ENCODE results near the gene CDH12. TPM values are rescaled to one million over a fixed set of nuclear protein-coding genes. Genes with fewer than 3 reads are reported as not detected.
"Not testable (repeated sequence)": the region's sequence is repeated elsewhere in the genome, so short reads cannot be mapped to it uniquely, and the experiment has no call there.

CDH12 gene
- polyA plus RNA-seq, 2 donors = 0.01 TPM; not detected in 1

DNA sequence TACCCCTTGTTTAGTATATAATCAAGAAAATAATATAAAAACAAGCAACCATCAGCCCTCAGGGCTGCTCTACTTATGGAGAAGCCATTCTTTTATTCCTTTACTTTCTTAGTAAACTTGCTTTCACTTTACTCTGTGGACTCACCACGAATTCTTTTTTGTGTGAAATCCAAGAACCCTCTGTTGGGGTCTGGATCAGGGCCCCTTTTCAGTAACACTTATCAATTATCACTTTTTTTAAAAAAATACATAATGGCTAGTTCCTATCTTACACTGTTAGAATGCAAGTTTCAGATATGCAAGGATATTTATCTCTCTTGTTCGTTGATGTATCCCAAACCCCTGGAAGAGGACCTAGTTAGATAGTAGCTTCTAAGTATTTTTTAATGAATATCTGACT is 687.2 kb downstream of the CDH12 start:
- not testable (repeated sequence) for H3K27me3 ChIP-seq (ENCODE audit: control insufficient read depth in 1 of 2, insufficient read depth in 2 of 2, low read length in 2 of 2); H3K4me1 ChIP-seq (ENCODE audit: control insufficient read depth in 2 of 2, insufficient read depth in 2 of 2, low read length in 1 of 2); H3K36me3 ChIP-seq (ENCODE audit: control insufficient read depth in 2 of 2, insufficient read depth in 2 of 2, low read length in 1 of 2); H3K27ac ChIP-seq (ENCODE audit: low read depth in 2 of 2, low read length in 1 of 2); H3K4me3 ChIP-seq (ENCODE audit: low read depth in 1 of 2, low read length in 2 of 2); H3K9me3 ChIP-seq (ENCODE audit: control insufficient read depth in 2 of 2, insufficient read depth in 1 of 2, low read depth in 1 of 2, low read length in 1 of 2)
- WGBS, 2 donors = 50 to 67% methylated on average over 2 of the region's 2 CpGs

DNA sequence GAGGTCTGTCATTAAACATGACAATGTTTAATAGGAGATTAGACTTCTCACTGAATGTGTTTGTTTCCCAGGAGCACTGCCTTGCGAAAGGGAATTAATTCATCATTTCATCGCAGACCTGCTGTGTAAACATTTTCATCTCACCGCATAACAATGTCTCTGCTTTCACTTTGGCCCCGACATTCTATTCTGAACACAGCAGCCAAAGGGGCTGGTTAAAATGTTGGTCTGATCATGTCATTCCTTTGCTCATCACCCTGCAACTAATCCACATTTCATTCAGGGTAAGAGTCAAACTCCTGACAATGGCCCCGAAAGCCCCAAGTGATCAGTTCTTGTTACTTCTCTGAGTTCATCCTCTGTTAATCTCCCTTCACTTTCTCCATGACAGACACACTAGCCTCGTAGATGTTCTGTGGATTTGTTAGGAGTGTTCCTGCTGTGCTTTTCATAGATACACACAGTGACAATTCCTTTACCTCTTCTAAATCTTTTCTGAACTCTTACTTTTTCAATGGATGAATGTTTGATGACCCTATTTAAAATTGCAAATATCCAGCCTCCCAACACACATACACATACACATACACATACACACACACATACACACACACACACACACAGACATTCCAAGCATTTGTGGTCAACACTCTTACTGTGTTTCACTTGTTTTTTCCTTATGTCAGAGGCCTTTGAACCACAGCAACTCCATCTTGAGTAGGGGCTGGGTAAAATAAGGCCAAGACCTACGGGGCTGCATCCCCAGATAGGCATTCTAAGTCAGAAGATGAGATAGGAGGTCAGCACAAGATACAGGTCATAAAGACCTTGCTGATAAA is 688.0 kb downstream of the CDH12 start:
- H3K9me3 ChIP-seq (ENCODE audit: control insufficient read depth in 2 of 2, insufficient read depth in 1 of 2, low read depth in 1 of 2, low read length in 1 of 2); H3K27ac ChIP-seq (ENCODE audit: low read depth in 2 of 2, low read length in 1 of 2); H3K4me3 ChIP-seq (ENCODE audit: low read depth in 1 of 2, low read length in 2 of 2); H3K36me3 ChIP-seq (ENCODE audit: control insufficient read depth in 2 of 2, insufficient read depth in 2 of 2, low read length in 1 of 2); H3K4me1 ChIP-seq (ENCODE audit: control insufficient read depth in 2 of 2, insufficient read depth in 2 of 2, low read length in 1 of 2); H3K27me3 ChIP-seq (ENCODE audit: control insufficient read depth in 1 of 2, insufficient read depth in 2 of 2, low read length in 2 of 2): not testable (repeated sequence)
- WGBS, 2 donors = 26 to 46% methylated on average over 4 of the region's 7 CpGs

DNA sequence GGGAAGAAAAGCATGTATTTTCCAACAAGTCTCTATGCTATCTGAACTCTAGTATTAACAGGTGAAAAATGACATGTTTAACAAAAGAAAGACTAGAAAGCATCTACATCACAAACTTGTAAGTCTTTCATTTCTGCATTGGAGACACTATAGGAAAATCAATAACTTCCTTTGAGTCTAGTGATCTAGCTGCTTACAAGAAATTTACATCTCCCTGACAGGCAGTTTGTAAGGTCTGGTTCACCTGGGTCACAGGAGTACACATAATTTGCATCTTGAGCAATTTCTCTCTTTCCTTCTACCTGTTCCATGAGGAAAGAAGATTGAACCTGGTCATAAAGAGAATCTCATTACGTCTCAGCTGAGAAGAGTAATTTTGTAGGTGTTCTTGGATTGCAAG is 696.2 kb downstream of the CDH12 start:
- WGBS, 2 donors = no CpG with 5 or more reads among the region's 1 CpG
- H3K27me3 ChIP-seq (ENCODE audit: control insufficient read depth in 1 of 2, insufficient read depth in 2 of 2, low read length in 2 of 2); H3K9me3 ChIP-seq (ENCODE audit: control insufficient read depth in 2 of 2, insufficient read depth in 1 of 2, low read depth in 1 of 2, low read length in 1 of 2); H3K4me3 ChIP-seq (ENCODE audit: low read depth in 1 of 2, low read length in 2 of 2); H3K27ac ChIP-seq (ENCODE audit: low read depth in 2 of 2, low read length in 1 of 2); H3K36me3 ChIP-seq (ENCODE audit: control insufficient read depth in 2 of 2, insufficient read depth in 2 of 2, low read length in 1 of 2); H3K4me1 ChIP-seq (ENCODE audit: control insufficient read depth in 2 of 2, insufficient read depth in 2 of 2, low read length in 1 of 2): not testable (repeated sequence)

DNA sequence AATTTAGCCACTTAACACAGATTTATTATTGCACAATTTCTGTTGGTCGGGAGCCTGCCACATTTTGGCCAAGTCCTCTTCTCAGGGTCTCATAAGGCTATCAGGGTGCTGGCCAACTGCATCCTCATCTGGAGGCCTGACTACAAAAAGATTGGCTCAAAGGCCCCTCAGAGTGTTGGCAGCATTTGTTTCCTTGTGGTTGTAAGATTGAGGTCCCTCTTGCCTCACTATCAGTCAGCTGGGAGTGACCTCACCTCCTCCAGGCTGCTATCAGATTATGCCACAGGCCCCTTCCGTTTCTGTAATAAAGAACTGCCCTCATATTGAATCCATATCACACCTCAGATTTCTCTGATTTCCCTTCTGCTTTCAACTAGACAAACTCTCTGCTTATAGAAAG is 698.4 kb downstream of the CDH12 start:
- WGBS, 2 donors = 61 to 65% methylated on average over 2 of the region's 2 CpGs

DNA sequence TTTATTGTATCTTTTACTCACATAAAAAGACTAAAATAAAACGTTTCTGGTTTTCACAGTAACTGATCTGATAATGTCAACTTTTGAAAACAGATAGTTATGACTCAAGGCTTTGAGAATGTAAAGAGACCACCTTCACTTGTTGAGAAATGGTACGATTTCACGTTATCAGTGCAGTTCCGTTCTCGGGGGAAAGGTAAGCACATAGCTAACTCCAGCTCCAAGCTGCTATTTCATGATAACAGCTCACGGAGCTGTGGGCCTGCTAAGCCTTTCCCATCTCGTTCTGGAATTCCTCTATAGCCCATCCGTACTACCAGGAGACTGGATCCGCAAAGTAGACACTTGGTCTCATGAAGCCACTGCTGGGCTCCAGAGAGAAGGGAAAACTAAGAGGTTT is 701.3 kb downstream of the CDH12 start:
- H3K27me3 ChIP-seq (ENCODE audit: control insufficient read depth in 1 of 2, insufficient read depth in 2 of 2, low read length in 2 of 2); H3K9me3 ChIP-seq (ENCODE audit: control insufficient read depth in 2 of 2, insufficient read depth in 1 of 2, low read depth in 1 of 2, low read length in 1 of 2); H3K4me3 ChIP-seq (ENCODE audit: low read depth in 1 of 2, low read length in 2 of 2); H3K27ac ChIP-seq (ENCODE audit: low read depth in 2 of 2, low read length in 1 of 2); H3K36me3 ChIP-seq (ENCODE audit: control insufficient read depth in 2 of 2, insufficient read depth in 2 of 2, low read length in 1 of 2); H3K4me1 ChIP-seq (ENCODE audit: control insufficient read depth in 2 of 2, insufficient read depth in 2 of 2, low read length in 1 of 2): not testable (repeated sequence)
- WGBS, 2 donors = 47 to 65% methylated on average over 9 of the region's 9 CpGs

More for the DNA sequence above, 698.4 kb downstream of the CDH12 start:
- not testable (repeated sequence) for H3K36me3 ChIP-seq (ENCODE audit: control insufficient read depth in 2 of 2, insufficient read depth in 2 of 2, low read length in 1 of 2); H3K4me3 ChIP-seq (ENCODE audit: low read depth in 1 of 2, low read length in 2 of 2); H3K27ac ChIP-seq (ENCODE audit: low read depth in 2 of 2, low read length in 1 of 2); H3K4me1 ChIP-seq (ENCODE audit: control insufficient read depth in 2 of 2, insufficient read depth in 2 of 2, low read length in 1 of 2); H3K9me3 ChIP-seq (ENCODE audit: control insufficient read depth in 2 of 2, insufficient read depth in 1 of 2, low read depth in 1 of 2, low read length in 1 of 2); H3K27me3 ChIP-seq (ENCODE audit: control insufficient read depth in 1 of 2, insufficient read depth in 2 of 2, low read length in 2 of 2)

DNA sequence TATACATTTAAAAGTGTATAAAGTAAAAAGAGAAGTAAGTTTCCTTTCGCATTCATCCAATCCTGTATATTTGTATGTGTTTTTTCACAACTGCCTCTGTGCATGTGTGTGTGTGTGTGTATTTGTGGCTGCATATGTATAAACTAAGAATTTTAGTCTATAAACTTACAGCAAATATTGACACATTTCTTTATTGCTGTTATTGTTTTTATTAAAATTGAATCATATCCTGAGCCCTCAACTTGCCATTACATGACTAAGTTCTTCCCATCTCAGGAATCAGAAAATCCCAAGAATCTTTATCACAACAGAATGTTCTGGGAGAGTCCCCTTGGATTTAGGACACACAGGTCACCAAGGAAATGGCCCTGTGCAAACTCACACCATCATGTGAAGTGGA is 712.7 kb downstream of the CDH12 start:
- not testable (repeated sequence) for H3K27ac ChIP-seq (ENCODE audit: low read depth in 2 of 2, low read length in 1 of 2); H3K36me3 ChIP-seq (ENCODE audit: control insufficient read depth in 2 of 2, insufficient read depth in 2 of 2, low read length in 1 of 2); H3K4me1 ChIP-seq (ENCODE audit: control insufficient read depth in 2 of 2, insufficient read depth in 2 of 2, low read length in 1 of 2); H3K27me3 ChIP-seq (ENCODE audit: control insufficient read depth in 1 of 2, insufficient read depth in 2 of 2, low read length in 2 of 2); H3K9me3 ChIP-seq (ENCODE audit: control insufficient read depth in 2 of 2, insufficient read depth in 1 of 2, low read depth in 1 of 2, low read length in 1 of 2); H3K4me3 ChIP-seq (ENCODE audit: low read depth in 1 of 2, low read length in 2 of 2)
- 95 to 100% methylated on average over 1 of the region's 1 CpG for WGBS, 2 donors

DNA sequence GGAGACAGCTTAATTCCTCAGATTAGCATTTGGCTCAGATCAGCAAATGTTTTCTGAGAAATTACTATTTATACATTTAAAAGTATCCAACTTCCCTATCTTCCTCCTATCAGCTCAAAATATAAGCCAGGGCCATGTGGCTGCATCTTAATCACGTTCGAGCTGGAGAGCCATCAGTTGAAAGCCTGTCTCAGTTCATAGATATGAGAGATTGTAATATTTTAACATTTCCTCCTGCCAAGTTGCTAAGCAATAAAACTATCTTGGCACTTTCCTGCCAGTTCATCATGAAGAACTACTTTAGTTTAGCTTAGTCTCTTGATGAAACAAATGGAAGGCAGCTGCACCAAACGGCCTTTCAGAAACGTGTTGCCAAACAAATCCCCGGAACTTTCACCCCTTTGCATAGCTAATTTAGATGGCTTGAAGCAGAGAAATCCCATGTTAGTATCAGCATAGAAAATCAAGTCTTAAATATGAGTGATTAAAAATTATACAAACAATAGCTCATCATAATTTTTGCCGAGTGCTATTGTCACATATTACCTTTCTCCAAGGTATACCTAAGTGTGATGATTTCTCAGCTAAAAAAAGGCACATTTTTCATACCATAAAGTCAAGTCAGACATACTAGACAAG is 713.4 kb downstream of the CDH12 start:
- H3K27ac ChIP-seq (ENCODE audit: low read depth in 2 of 2, low read length in 1 of 2); H3K4me1 ChIP-seq (ENCODE audit: control insufficient read depth in 2 of 2, insufficient read depth in 2 of 2, low read length in 1 of 2); H3K9me3 ChIP-seq (ENCODE audit: control insufficient read depth in 2 of 2, insufficient read depth in 1 of 2, low read depth in 1 of 2, low read length in 1 of 2); H3K4me3 ChIP-seq (ENCODE audit: low read depth in 1 of 2, low read length in 2 of 2); H3K27me3 ChIP-seq (ENCODE audit: control insufficient read depth in 1 of 2, insufficient read depth in 2 of 2, low read length in 2 of 2); H3K36me3 ChIP-seq (ENCODE audit: control insufficient read depth in 2 of 2, insufficient read depth in 2 of 2, low read length in 1 of 2): not testable (repeated sequence)
- WGBS, 2 donors = 44 to 48% methylated on average over 6 of the region's 6 CpGs

DNA sequence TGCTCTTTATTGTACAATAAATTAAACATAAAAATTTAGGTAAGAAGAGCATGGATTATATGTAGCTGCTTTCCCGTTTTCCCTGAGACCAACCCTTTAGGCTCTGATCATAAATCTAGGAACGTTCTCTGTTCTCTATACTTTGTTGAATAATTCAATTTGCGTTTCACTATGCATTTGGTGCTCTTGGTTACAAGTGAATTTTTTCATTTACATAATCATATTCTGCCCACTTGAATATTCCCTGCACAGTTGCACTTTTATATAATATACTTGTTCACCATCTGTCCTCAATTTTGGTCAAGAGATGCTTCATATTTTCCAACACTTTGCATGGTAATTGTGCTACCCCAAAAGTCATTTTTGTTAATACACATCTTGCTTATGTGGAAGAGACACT is 741.8 kb downstream of the CDH12 start:
- H3K36me3 ChIP-seq (ENCODE audit: control insufficient read depth in 2 of 2, insufficient read depth in 2 of 2, low read length in 1 of 2) = no peaks in the 10 kb centered on the region
- no peaks in the 10 kb centered on the region for H3K9me3 ChIP-seq (ENCODE audit: control insufficient read depth in 2 of 2, insufficient read depth in 1 of 2, low read depth in 1 of 2, low read length in 1 of 2)
- H3K4me3 ChIP-seq (ENCODE audit: low read depth in 1 of 2, low read length in 2 of 2) = no peak overlapping the region
- no peak overlapping the region for H3K27ac ChIP-seq (ENCODE audit: low read depth in 2 of 2, low read length in 1 of 2)
- H3K4me1 ChIP-seq (ENCODE audit: control insufficient read depth in 2 of 2, insufficient read depth in 2 of 2, low read length in 1 of 2) = no peaks in the 10 kb centered on the region
- no peaks in the 10 kb centered on the region for H3K27me3 ChIP-seq (ENCODE audit: control insufficient read depth in 1 of 2, insufficient read depth in 2 of 2, low read length in 2 of 2)
- 81 to 85% methylated on average over 3 of the region's 3 CpGs for WGBS, 2 donors

DNA sequence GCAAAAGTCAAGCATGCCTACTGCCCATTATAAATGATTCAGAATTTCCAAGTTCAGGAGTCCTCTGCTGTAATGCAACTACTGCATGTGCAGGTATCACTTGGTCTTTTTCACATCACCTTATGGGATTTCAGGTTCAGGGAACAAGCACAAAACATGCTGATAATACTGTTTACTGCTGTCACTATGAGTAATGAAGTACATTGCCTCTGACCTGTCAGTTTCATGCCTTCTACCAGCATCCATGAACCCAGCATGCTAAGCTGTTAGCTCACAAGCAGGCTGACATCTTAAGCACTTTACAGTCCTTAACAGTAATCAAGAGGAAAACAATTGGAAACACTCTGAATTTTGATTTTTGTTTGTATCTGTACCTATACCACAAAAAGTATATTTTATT is 743.8 kb downstream of the CDH12 start:
- H3K27me3 ChIP-seq (ENCODE audit: control insufficient read depth in 1 of 2, insufficient read depth in 2 of 2, low read length in 2 of 2) = no peaks in the 10 kb centered on the region
- no peak overlapping the region for H3K4me3 ChIP-seq (ENCODE audit: low read depth in 1 of 2, low read length in 2 of 2)
- H3K9me3 ChIP-seq (ENCODE audit: control insufficient read depth in 2 of 2, insufficient read depth in 1 of 2, low read depth in 1 of 2, low read length in 1 of 2) = no peaks in the 10 kb centered on the region
- H3K4me1 ChIP-seq (ENCODE audit: control insufficient read depth in 2 of 2, insufficient read depth in 2 of 2, low read length in 1 of 2) = no peaks in the 10 kb centered on the region
- no peak overlapping the region for H3K27ac ChIP-seq (ENCODE audit: low read depth in 2 of 2, low read length in 1 of 2)
- H3K36me3 ChIP-seq (ENCODE audit: control insufficient read depth in 2 of 2, insufficient read depth in 2 of 2, low read length in 1 of 2) = no peaks in the 10 kb centered on the region

DNA sequence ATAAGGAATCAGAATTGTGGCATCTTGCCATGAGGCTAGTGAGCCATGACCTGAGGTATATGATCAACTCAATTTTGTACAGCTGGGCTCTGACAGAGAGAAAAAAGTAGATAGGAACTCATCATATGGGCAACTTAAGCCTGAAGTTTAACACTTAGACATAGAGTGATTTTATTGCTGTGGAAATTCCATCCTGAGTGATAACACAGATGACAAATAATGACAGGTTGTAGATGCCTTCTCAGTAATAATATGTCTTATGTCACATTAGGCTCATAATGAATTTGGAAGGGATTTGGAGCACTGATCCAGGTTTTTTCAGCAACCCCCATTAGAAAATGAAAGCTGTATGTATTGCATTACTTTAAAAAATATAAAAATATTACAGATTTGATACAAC is 744.6 kb downstream of the CDH12 start:
- Histone ChIP-seq H3K27ac (ENCODE audit: low read depth in 2 of 2, low read length in 1 of 2) (no peak overlapping the region), H3K9me3 (ENCODE audit: control insufficient read depth in 2 of 2, insufficient read depth in 1 of 2, low read depth in 1 of 2, low read length in 1 of 2) (no peaks in the 10 kb centered on the region), H3K27me3 (ENCODE audit: control insufficient read depth in 1 of 2, insufficient read depth in 2 of 2, low read length in 2 of 2) (no peaks in the 10 kb centered on the region), H3K4me3 (ENCODE audit: low read depth in 1 of 2, low read length in 2 of 2) (no peak overlapping the region), H3K4me1 (ENCODE audit: control insufficient read depth in 2 of 2, insufficient read depth in 2 of 2, low read length in 1 of 2) (no peaks in the 10 kb centered on the region), H3K36me3 (ENCODE audit: control insufficient read depth in 2 of 2, insufficient read depth in 2 of 2, low read length in 1 of 2) (no peaks in the 10 kb centered on the region)

Measured in esophagus (tissue), 2 donors.